Cardiac muscle cell (in vitro differentiated cells and primary cell): ENCODE data around the gene MGAT5. TPM values are rescaled to one million over a fixed set of nuclear protein-coding genes. Genes with fewer than 3 reads are reported as not detected.

Experiments
- DNase-seq, 2 donors: peaks; one replicate each; pipeline versions ENCODE4 v3.0.0 to v3.0.0-alpha.2; 2010 to 2017; ENCODE audit warnings: low read depth in 1 of 2, low spot score in 1 of 2
- H3K27ac ChIP-seq: fragments of 200-600 bp; sonication (generic); 2 replicates; pipeline ENCODE4 v1.5.1; 2016
- H3K27me3 ChIP-seq: fragments of 200-600 bp; sonication (generic); 2 replicates; pipeline ENCODE4 v1.6.0; 2016; ENCODE audit warnings: control low read depth
- H3K36me3 ChIP-seq: fragments of 200-600 bp; sonication (generic); 2 replicates; pipeline ENCODE4 v1.5.1; 2016; ENCODE audit warnings: control low read depth
- H3K4me1 ChIP-seq: fragments of 200-600 bp; sonication (generic); 2 replicates; pipeline ENCODE4 v1.8.1; 2017; ENCODE audit warnings: low read depth, mild to moderate bottlenecking, mixed run types
- H3K4me3 ChIP-seq: fragments of 200-600 bp; sonication (generic); 2 replicates; pipeline ENCODE4 v1.5.1; 2016; ENCODE audit warnings: mild to moderate bottlenecking
- H3K9me3 ChIP-seq: fragments of 200-600 bp; sonication (generic); 2 replicates; pipeline ENCODE4 v1.5.1; 2017; ENCODE audit warnings: low read depth, mild to moderate bottlenecking, control low read depth
- polyA plus RNA-seq: library from polyadenylated mRNA; unstranded; fragments of >200 nt; fragmentation: Nextera tagmentation; extraction: Ambion mirVana; gene quantifications from 2 replicates; pipeline ENCODE4 v1.2.1, GENCODE V29; 2016
- total RNA-seq: library from RNA; depleted of rRNA; stranded (reverse); fragments of >200 nt; gene quantifications from 2 replicates; pipeline ENCODE4 v1.2.3, GENCODE V29; 2016
- TF ChIP-seq, protein P1 (sequence below): IDR thresholded peaks from 2 replicates; pipeline ENCODE4 v1.5.1; 2012; ENCODE audit warnings: low read depth, mild to moderate bottlenecking, low read length

MGAT5 gene
- total and polyA plus RNA-seq, 2 experiments from 2014 or later = 12.5 to 66.8 TPM

- DNase-seq = peak in 1 of 2 donors; percentile 32
- TF ChIP-seq, protein P1, sequence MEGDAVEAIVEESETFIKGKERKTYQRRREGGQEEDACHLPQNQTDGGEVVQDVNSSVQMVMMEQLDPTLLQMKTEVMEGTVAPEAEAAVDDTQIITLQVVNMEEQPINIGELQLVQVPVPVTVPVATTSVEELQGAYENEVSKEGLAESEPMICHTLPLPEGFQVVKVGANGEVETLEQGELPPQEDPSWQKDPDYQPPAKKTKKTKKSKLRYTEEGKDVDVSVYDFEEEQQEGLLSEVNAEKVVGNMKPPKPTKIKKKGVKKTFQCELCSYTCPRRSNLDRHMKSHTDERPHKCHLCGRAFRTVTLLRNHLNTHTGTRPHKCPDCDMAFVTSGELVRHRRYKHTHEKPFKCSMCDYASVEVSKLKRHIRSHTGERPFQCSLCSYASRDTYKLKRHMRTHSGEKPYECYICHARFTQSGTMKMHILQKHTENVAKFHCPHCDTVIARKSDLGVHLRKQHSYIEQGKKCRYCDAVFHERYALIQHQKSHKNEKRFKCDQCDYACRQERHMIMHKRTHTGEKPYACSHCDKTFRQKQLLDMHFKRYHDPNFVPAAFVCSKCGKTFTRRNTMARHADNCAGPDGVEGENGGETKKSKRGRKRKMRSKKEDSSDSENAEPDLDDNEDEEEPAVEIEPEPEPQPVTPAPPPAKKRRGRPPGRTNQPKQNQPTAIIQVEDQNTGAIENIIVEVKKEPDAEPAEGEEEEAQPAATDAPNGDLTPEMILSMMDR = no peak
- H3K27ac ChIP-seq = no peak overlapping the region
- no peaks in the 10 kb centered on the region for H3K27me3 ChIP-seq
- H3K9me3 ChIP-seq = no peaks in the 10 kb centered on the region
- no peaks in the 10 kb centered on the region for H3K36me3 ChIP-seq
- H3K4me3 ChIP-seq = no peak overlapping the region
- peaks cover 17% of the 10 kb centered on the region for H3K4me1 ChIP-seq
Observed at GRCh38 chr2:134372141-134372540, 118.3 kb downstream of the MGAT5 start.

GRCh38 chr2:134372611-134373131 is 118.8 kb downstream of the MGAT5 start:
- no peak overlapping the region for H3K27ac ChIP-seq
- H3K4me3 ChIP-seq = no peak overlapping the region
- peaks cover 17% of the 10 kb centered on the region for H3K4me1 ChIP-seq
- TF ChIP-seq, protein P1 = no peak
- H3K27me3 ChIP-seq = no peaks in the 10 kb centered on the region
- H3K36me3 ChIP-seq = no peaks in the 10 kb centered on the region
- no peaks in the 10 kb centered on the region for H3K9me3 ChIP-seq
- peak in 1 of 2 donors; percentile 66 for DNase-seq

GRCh38 chr2:134375935-134376334 is 122.1 kb downstream of the MGAT5 start:
- Histone ChIP-seq H3K27me3 (no peaks in the 10 kb centered on the region), H3K4me3 (no peak overlapping the region), H3K9me3 (no peaks in the 10 kb centered on the region), H3K36me3 (no peaks in the 10 kb centered on the region), H3K4me1 (peaks cover 21% of the 10 kb centered on the region), H3K27ac (no peak overlapping the region)
- TF ChIP-seq, protein P1 = peak; percentile 36
- DNase-seq = peak; percentile 25 to 67

- Histone ChIP-seq H3K4me1 (peaks cover 16% of the 10 kb centered on the region), H3K4me3 (no peak overlapping the region), H3K9me3 (no peaks in the 10 kb centered on the region), H3K27ac (no peak overlapping the region), H3K36me3 (no peaks in the 10 kb centered on the region), H3K27me3 (no peaks in the 10 kb centered on the region)
- TF ChIP-seq, protein P1 = no peak
- no peak for DNase-seq
Observed at GRCh38 chr2:134377730-134378129, 123.9 kb downstream of the MGAT5 start.

GRCh38 chr2:134379293-134379692 is 125.4 kb downstream of the MGAT5 start:
- DNase-seq = no peak
- no peaks in the 10 kb centered on the region for H3K27me3 ChIP-seq
- no peaks in the 10 kb centered on the region for H3K36me3 ChIP-seq

More at GRCh38 chr2:134379293-134379692, 125.4 kb downstream of the MGAT5 start:
- Histone ChIP-seq H3K4me3 (no peak overlapping the region), H3K9me3 (no peaks in the 10 kb centered on the region), H3K4me1 (peaks cover 4% of the 10 kb centered on the region), H3K27ac (no peak overlapping the region)
- TF ChIP-seq, protein P1 = no peak
